Raji (cell line): ENCODE measurements around the gene HACE1.

Experiments used
- POLR2A ChIP-seq: IDR thresholded peaks from 2 replicates; pipeline ENCODE4 v1.6.1; 2011; ENCODE audit warnings: low read depth, low read length, control low read depth; ENCODE audit not compliant: insufficient read depth

The HACE1 gene

DNA sequence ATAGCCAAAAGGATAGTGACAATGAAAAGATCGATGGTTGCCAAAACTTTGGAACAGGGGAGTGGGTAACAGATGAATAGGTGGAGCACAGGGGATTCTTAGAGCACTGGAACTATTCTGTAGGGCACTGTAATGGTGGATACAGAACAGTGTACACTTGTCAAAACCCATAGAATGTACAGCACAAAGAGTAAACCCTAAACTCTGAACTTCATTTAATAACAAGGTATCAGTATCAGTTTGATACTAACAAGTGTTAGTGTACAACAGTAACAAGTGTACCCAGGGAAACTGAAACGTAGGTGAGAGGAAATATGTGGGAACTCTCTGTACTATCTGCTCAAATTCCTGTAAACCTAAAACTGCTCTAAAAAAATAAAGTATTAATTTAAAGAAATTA lies 179.2 kb downstream of the HACE1 start:
- TF ChIP-seq POLR2A = no peak

DNA sequence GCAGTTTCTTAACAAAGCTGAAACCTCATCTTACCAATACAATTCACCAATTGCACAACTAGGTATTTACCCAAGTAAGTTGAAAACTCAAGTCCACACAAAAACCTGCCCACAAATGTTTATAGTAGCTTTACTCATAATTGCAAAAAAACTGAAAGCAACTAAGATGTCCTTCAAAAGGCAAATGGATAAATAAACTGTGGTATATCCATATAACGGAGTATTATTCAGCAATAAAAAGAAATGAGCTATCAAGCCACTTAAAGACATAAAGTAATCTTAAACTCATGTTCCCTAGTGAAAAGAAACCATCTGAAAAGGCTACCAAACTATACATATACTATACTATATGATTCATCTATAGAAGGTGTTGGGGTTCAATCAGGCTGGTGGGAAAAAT lies 179.7 kb downstream of the HACE1 start:
- no peak for TF ChIP-seq POLR2A
